Neural crest cell (in vitro differentiated cells): ENCODE measurements around the gene MXI1. TPM values are rescaled to one million over a fixed set of nuclear protein-coding genes. Genes with fewer than 3 reads are reported as not detected.
"Not testable (repeated sequence)": the region's sequence is repeated elsewhere in the genome, so short reads cannot be mapped to it uniquely, and the experiment has no call there.

Experiments used
- DNase-seq: peaks from one replicate; pipeline ENCODE4 v3.0.0; 2021; ENCODE audit warnings: low read depth, mixed read lengths, low spot score
- H3K27ac Mint-ChIP-seq: one replicate; pipeline ENCODE4 v1.8.0; 2021; ENCODE audit warnings: mild to moderate bottlenecking, mixed read lengths; ENCODE audit not compliant: unreplicated experiment
- H3K27me3 Mint-ChIP-seq: 2 replicates; pipeline ENCODE4 v1.8.0; 2021; ENCODE audit warnings: low read depth, mild to moderate bottlenecking, mixed read lengths
- H3K36me3 Mint-ChIP-seq: 2 replicates; pipeline ENCODE4 v1.8.0; 2021; ENCODE audit warnings: low read depth, mild to moderate bottlenecking, mixed read lengths
- H3K4me1 Mint-ChIP-seq: 2 replicates; pipeline ENCODE4 v1.8.0; 2021; ENCODE audit warnings: mixed read lengths
- H3K4me3 Mint-ChIP-seq: one replicate; pipeline ENCODE4 v1.8.0; 2021; ENCODE audit warnings: mild to moderate bottlenecking, mixed read lengths
- H3K9me3 Mint-ChIP-seq: 2 replicates; pipeline ENCODE4 v1.8.0; 2021; ENCODE audit warnings: mixed read lengths
- CTCF ChIP-seq: fragments of 200-600 bp; sonication (generic); conservative IDR thresholded peaks from 2 replicates; pipeline ENCODE4 v1.5.0; 2021; ENCODE audit warnings: antibody characterized with exemption, mild to moderate bottlenecking
- total RNA-seq: library from RNA; stranded (reverse); gene quantifications from 2 replicates; pipeline ENCODE4 v1.2.1, GENCODE V29; 2021

Gene MXI1
- total RNA-seq, 1 donor from 2014 or later = 18.6 TPM

DNA sequence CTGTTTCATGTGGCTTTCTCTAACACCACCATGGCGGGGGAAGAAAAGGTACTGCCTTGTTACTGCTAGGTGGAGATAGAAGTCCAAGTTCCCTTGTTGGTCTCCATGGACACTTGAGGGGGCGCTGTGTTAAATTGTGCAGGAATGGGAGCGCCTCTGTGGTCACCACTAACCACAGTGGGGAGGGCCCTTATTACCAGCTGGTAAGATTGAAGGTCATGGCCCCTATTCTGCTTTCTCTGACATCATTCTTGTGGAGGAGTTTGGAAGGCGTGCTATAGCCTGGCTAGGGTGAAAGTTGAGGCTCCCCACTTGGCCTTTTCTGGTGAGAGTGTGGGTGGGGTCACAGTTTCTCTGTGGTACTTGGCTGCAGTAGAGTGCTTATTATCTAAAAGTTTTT, 14.9 kb upstream of the MXI1 start:
- no peak for TF ChIP-seq CTCF
- DNase-seq = no peak
- peaks cover 4% of the 10 kb centered on the region for H3K4me1 Mint-ChIP-seq
- no peak overlapping the region for H3K4me3 Mint-ChIP-seq
- no peaks in the 10 kb centered on the region for H3K9me3 Mint-ChIP-seq
- no peaks in the 10 kb centered on the region for H3K36me3 Mint-ChIP-seq
- H3K27me3 Mint-ChIP-seq = peaks cover 6% of the 10 kb centered on the region
- H3K27ac Mint-ChIP-seq = no peak overlapping the region

GRCh38 chr10:110200503-110200902, 6.9 kb upstream of the MXI1 start:
- Mint-ChIP-seq H3K4me3 (no peak overlapping the region), H3K4me1 (no peaks in the 10 kb centered on the region), H3K9me3 (no peaks in the 10 kb centered on the region), H3K36me3 (no peaks in the 10 kb centered on the region), H3K27ac (no peak overlapping the region), H3K27me3 (peaks cover 5% of the 10 kb centered on the region)
- no peak for TF ChIP-seq CTCF
- no peak for DNase-seq

DNA sequence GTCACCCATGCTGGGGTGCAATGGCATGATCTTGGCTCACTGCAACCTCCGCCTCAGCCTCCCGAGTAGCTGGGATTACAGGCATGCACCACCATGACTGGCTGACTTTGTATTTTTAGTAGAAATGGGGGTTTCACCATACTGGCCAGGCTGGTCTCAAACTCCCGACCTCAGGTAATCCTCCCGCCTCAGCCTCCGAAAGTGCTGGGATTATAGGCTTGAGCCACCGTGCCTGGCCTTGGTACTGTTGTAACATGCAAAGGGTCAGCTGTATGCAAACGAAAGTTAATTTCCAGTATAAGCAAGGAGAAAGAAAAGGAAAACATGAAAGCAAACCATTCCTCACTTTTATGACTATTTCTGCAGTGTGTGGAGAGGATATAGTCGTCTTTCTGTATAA, 6.4 kb upstream of the MXI1 start:
- not testable (repeated sequence) for H3K36me3 Mint-ChIP-seq, H3K27ac Mint-ChIP-seq, DNase-seq, H3K4me3 Mint-ChIP-seq, H3K9me3 Mint-ChIP-seq, H3K4me1 Mint-ChIP-seq, H3K27me3 Mint-ChIP-seq

GRCh38 chr10:110203500-110204455, 3.6 kb upstream of the MXI1 start:
- no peak overlapping the region for H3K27ac Mint-ChIP-seq
- TF ChIP-seq CTCF = no peak
- peaks cover 16% of the 10 kb centered on the region for H3K4me1 Mint-ChIP-seq
- peaks cover 15% of the 10 kb centered on the region for H3K27me3 Mint-ChIP-seq
- no peaks in the 10 kb centered on the region for H3K9me3 Mint-ChIP-seq
- DNase-seq = no peak
- no peaks in the 10 kb centered on the region for H3K36me3 Mint-ChIP-seq
- H3K4me3 Mint-ChIP-seq = peak overlapping the region; percentile 35

- no peak for DNase-seq
- Mint-ChIP-seq H3K36me3 (no peaks in the 10 kb centered on the region), H3K27ac (no peak overlapping the region), H3K4me1 (peaks cover 24% of the 10 kb centered on the region), H3K9me3 (no peaks in the 10 kb centered on the region), H3K27me3 (peaks cover 15% of the 10 kb centered on the region), H3K4me3 (peak overlapping the region; percentile 89)
- no peak for TF ChIP-seq CTCF
Observed at GRCh38 chr10:110205051-110205675, 2.2 kb upstream of the MXI1 start.
